ENCODE measurements around the gene ARID1A. TPM values are rescaled to one million over a fixed set of nuclear protein-coding genes. Genes with fewer than 3 reads are reported as not detected.

The ARID1A gene
- total and polyA plus RNA-seq, 9 of the 15 experiments (the other 6 are each of a cell fraction or from before 2014, with no cell fraction given), result 8.3 to 88.3 (median 22.5) TPM

GRCh38 chr1:26692211-26692792, 3.5 kb upstream of the ARID1A start (continued):
- TF ChIP-seq ZKSCAN1 (IDR thresholded peaks at IDR 0.05; ENCODE audit: low read depth, low read length) (peak; percentile 27; the same call in 1 of the 2 replicates), ZNF175 (CRISPR knock-in tag; IDR thresholded peaks at IDR 0.05; ENCODE audit: low read depth) (0 out of 2 replicates have a peak, but pooled peaks have one; percentile 39), ZNF589 (CRISPR knock-in tag; IDR thresholded peaks at IDR 0.05; ENCODE audit: low read depth) (0 out of 2 replicates have a peak, but pooled peaks have one; percentile 8), E2F5 (CRISPR knock-in tag; IDR thresholded peaks at IDR 0.05) (no peak), HNRNPUL1 (IDR thresholded peaks at IDR 0.05; ENCODE audit: low read length) (no peak), ZNF146 (CRISPR knock-in tag; IDR thresholded peaks at IDR 0.05; ENCODE audit: unreplicated experiment) (no peak), ZNF280A (IDR thresholded peaks at IDR 0.05; ENCODE audit: low read depth, partially characterized antibody) (no peak), GABPB2 (CRISPR knock-in tag; conservative IDR thresholded peaks at IDR 0.05) (no peak), ZFPM2 (CRISPR knock-in tag; IDR thresholded peaks at IDR 0.05) (no peak), KLF1 (tag; IDR thresholded peaks at IDR 0.05) (no peak), TBP (optimal IDR thresholded peaks at IDR 0.05; ENCODE audit: low read depth, low read length) (peak; percentile 83), HDAC1 (IDR thresholded peaks at IDR 0.05) (0 out of 4 replicates have a peak, but pooled peaks of 1 of the 2 experiments have one; percentile 55), TAF7 (tag; IDR thresholded peaks at IDR 0.05) (no peak; the same call in none of the 2 replicates), ILF3 (IDR thresholded peaks at IDR 0.05; ENCODE audit: borderline replicate concordance) (no peak), CREBBP (IDR thresholded peaks at IDR 0.05; ENCODE audit: low read depth, low read length) (no peak), ERF (CRISPR knock-in tag; IDR thresholded peaks at IDR 0.05) (no peak), KDM5B (IDR thresholded peaks at IDR 0.05; ENCODE audit: insufficient replicate concordance, low read depth, low read length) (peak; percentile 37), ASH1L (IDR thresholded peaks at IDR 0.05; ENCODE audit: borderline replicate concordance, low read depth, partially characterized antibody) (peak; percentile 38), RREB1 (CRISPR knock-in tag; IDR thresholded peaks at IDR 0.05) (no peak)

Data from K562 (cell line).